Stimulated activated CD8-positive, alpha-beta memory T cell treated with anti-CD3 and anti-CD28 coated beads, Interleukin-2, amount 100 ng/mL, for 1 hour (primary cell): Measurements from ENCODE around the gene CYREN.
"Not testable (repeated sequence)": the region's sequence is repeated elsewhere in the genome, so short reads cannot be mapped to it uniquely, and the experiment has no call there.

Source experiments
- DNase-seq, 2 donors: peaks; one replicate each; pipeline ENCODE4 v3.0.0-alpha.2; 2020; ENCODE audit warnings: low read depth in 2 of 2

CYREN gene

GRCh38 chr7:135177028-135177696 lies 6.7 kb upstream of the CYREN start:
- DNase-seq, result no peak

- no peak for DNase-seq
Observed at GRCh38 chr7:135175931-135176330, 5.4 kb upstream of the CYREN start.

GRCh38 chr7:135174941-135175340 lies 4.4 kb upstream of the CYREN start:
- DNase-seq, result no peak

- DNase-seq, result not testable (repeated sequence)
Observed at GRCh38 chr7:135173916-135174315, 3.4 kb upstream of the CYREN start.

GRCh38 chr7:135171581-135172291 lies 1.2 kb upstream of the CYREN start:
- DNase-seq, result not testable (repeated sequence)

GRCh38 chr7:135170998-135171481 lies 533 bp upstream of the CYREN start:
- not testable (repeated sequence) for DNase-seq

- no peak for DNase-seq
Observed at GRCh38 chr7:135169964-135170273, 588 bp downstream of the CYREN start.

- peak in 1 of 2 donors; percentile 36 for DNase-seq
Observed at GRCh38 chr7:135169141-135169963, 1.2 kb downstream of the CYREN start.

GRCh38 chr7:135168489-135169140 lies 1.9 kb downstream of the CYREN start:
- no peak for DNase-seq

GRCh38 chr7:135168001-135168400 lies 2.5 kb downstream of the CYREN start:
- DNase-seq, result no peak

- DNase-seq, result no peak
Observed at GRCh38 chr7:135167365-135167917, 3.1 kb downstream of the CYREN start.

- DNase-seq, result no peak
Observed at GRCh38 chr7:135166338-135166990, 4.0 kb downstream of the CYREN start.

GRCh38 chr7:135165862-135166261 lies 4.6 kb downstream of the CYREN start:
- no peak for DNase-seq

- DNase-seq, result no peak
Observed at GRCh38 chr7:135164357-135165061, 6.0 kb downstream of the CYREN start.

- no peak for DNase-seq
Observed at GRCh38 chr7:135162382-135163001, 8.0 kb downstream of the CYREN start.

GRCh38 chr7:135161669-135162068 lies 8.8 kb downstream of the CYREN start:
- no peak for DNase-seq

- DNase-seq, result no peak
Observed at GRCh38 chr7:135160858-135161653, 9.5 kb downstream of the CYREN start.

GRCh38 chr7:135160098-135160857 lies 10.2 kb downstream of the CYREN start:
- DNase-seq, result no peak
